Activated naive CD4-positive, alpha-beta T cell treated with anti-CD3 and anti-CD28 coated beads, Interleukin-2, amount 50 U/mL, for 24 hours (primary cell): Measurements from ENCODE around the gene CCDC187.

ENCODE experiments used
- H3K27ac Mint-ChIP-seq: one replicate; pipeline ENCODE4 v1.8.0; 2021; ENCODE audit warnings: mild to moderate bottlenecking, mixed read lengths
- H3K27me3 Mint-ChIP-seq: one replicate; pipeline ENCODE4 v1.8.0; 2021; ENCODE audit warnings: mixed read lengths
- H3K36me3 Mint-ChIP-seq: one replicate; pipeline ENCODE4 v1.8.0; 2021; ENCODE audit warnings: mixed read lengths
- H3K4me1 Mint-ChIP-seq: one replicate; pipeline ENCODE4 v1.8.0; 2021; ENCODE audit warnings: mixed read lengths
- H3K4me3 Mint-ChIP-seq: one replicate; pipeline ENCODE4 v1.8.0; 2021; ENCODE audit warnings: mild to moderate bottlenecking, mixed read lengths
- H3K9me3 Mint-ChIP-seq: one replicate; pipeline ENCODE4 v1.8.0; 2021; ENCODE audit warnings: mixed read lengths

CCDC187 gene

GRCh38 chr9:136312436-136312835 is 8.5 kb upstream of the CCDC187 start:
- Mint-ChIP-seq H3K27ac (no peak overlapping the region), H3K9me3 (no peaks in the 10 kb centered on the region), H3K4me3 (no peak overlapping the region), H3K27me3 (peaks cover 2% of the 10 kb centered on the region), H3K36me3 (no peaks in the 10 kb centered on the region), H3K4me1 (no peaks in the 10 kb centered on the region)

- Mint-ChIP-seq H3K36me3 (no peaks in the 10 kb centered on the region), H3K9me3 (no peaks in the 10 kb centered on the region), H3K4me3 (no peak overlapping the region), H3K4me1 (no peaks in the 10 kb centered on the region), H3K27ac (no peak overlapping the region), H3K27me3 (peaks cover 2% of the 10 kb centered on the region)
Measured at GRCh38 chr9:136312009-136312375, 8.1 kb upstream of the CCDC187 start.

- no peaks in the 10 kb centered on the region for H3K36me3 Mint-ChIP-seq
- H3K9me3 Mint-ChIP-seq: no peaks in the 10 kb centered on the region
- peaks cover 3% of the 10 kb centered on the region for H3K4me1 Mint-ChIP-seq
- H3K27ac Mint-ChIP-seq: no peak overlapping the region
- no peak overlapping the region for H3K4me3 Mint-ChIP-seq
- peaks cover 2% of the 10 kb centered on the region for H3K27me3 Mint-ChIP-seq
Measured at GRCh38 chr9:136311051-136312008, 7.4 kb upstream of the CCDC187 start.

GRCh38 chr9:136310273-136311030 is 6.6 kb upstream of the CCDC187 start:
- Mint-ChIP-seq H3K4me3 (no peak overlapping the region), H3K9me3 (no peaks in the 10 kb centered on the region), H3K27ac (no peak overlapping the region), H3K36me3 (no peaks in the 10 kb centered on the region), H3K4me1 (peaks cover 5% of the 10 kb centered on the region), H3K27me3 (peaks cover 2% of the 10 kb centered on the region)

GRCh38 chr9:136309806-136310220 is 5.9 kb upstream of the CCDC187 start:
- Mint-ChIP-seq H3K27ac (no peak overlapping the region), H3K9me3 (no peaks in the 10 kb centered on the region), H3K27me3 (peaks cover 2% of the 10 kb centered on the region), H3K4me3 (no peak overlapping the region), H3K4me1 (peaks cover 5% of the 10 kb centered on the region), H3K36me3 (no peaks in the 10 kb centered on the region)

- Mint-ChIP-seq H3K36me3 (no peaks in the 10 kb centered on the region), H3K4me1 (peaks cover 5% of the 10 kb centered on the region), H3K27ac (no peak overlapping the region), H3K4me3 (no peak overlapping the region), H3K27me3 (no peaks in the 10 kb centered on the region), H3K9me3 (no peaks in the 10 kb centered on the region)
Measured at GRCh38 chr9:136309101-136309801, 5.4 kb upstream of the CCDC187 start.

- Mint-ChIP-seq H3K27ac (no peak overlapping the region), H3K27me3 (no peaks in the 10 kb centered on the region), H3K4me3 (no peak overlapping the region), H3K4me1 (peaks cover 5% of the 10 kb centered on the region), H3K9me3 (no peaks in the 10 kb centered on the region), H3K36me3 (no peaks in the 10 kb centered on the region)
Measured at GRCh38 chr9:136308702-136309053, 4.8 kb upstream of the CCDC187 start.

GRCh38 chr9:136308006-136308701 is 4.3 kb upstream of the CCDC187 start:
- H3K27ac Mint-ChIP-seq: no peak overlapping the region
- no peaks in the 10 kb centered on the region for H3K36me3 Mint-ChIP-seq
- H3K4me3 Mint-ChIP-seq: no peak overlapping the region
- peaks cover 5% of the 10 kb centered on the region for H3K4me1 Mint-ChIP-seq
- no peaks in the 10 kb centered on the region for H3K9me3 Mint-ChIP-seq
- no peaks in the 10 kb centered on the region for H3K27me3 Mint-ChIP-seq

- H3K4me1 Mint-ChIP-seq: peaks cover 5% of the 10 kb centered on the region
- H3K9me3 Mint-ChIP-seq: no peaks in the 10 kb centered on the region
- no peaks in the 10 kb centered on the region for H3K27me3 Mint-ChIP-seq
- no peaks in the 10 kb centered on the region for H3K36me3 Mint-ChIP-seq
- H3K27ac Mint-ChIP-seq: no peak overlapping the region
- H3K4me3 Mint-ChIP-seq: no peak overlapping the region
Measured at GRCh38 chr9:136307215-136307750, 3.4 kb upstream of the CCDC187 start.

GRCh38 chr9:136306211-136307208 is 2.6 kb upstream of the CCDC187 start:
- Mint-ChIP-seq H3K27me3 (no peaks in the 10 kb centered on the region), H3K4me1 (peaks cover 5% of the 10 kb centered on the region), H3K4me3 (no peak overlapping the region), H3K9me3 (no peaks in the 10 kb centered on the region), H3K27ac (no peak overlapping the region), H3K36me3 (no peaks in the 10 kb centered on the region)

- no peak overlapping the region for H3K4me3 Mint-ChIP-seq
- no peaks in the 10 kb centered on the region for H3K9me3 Mint-ChIP-seq
- peaks cover 5% of the 10 kb centered on the region for H3K4me1 Mint-ChIP-seq
- H3K36me3 Mint-ChIP-seq: no peaks in the 10 kb centered on the region
- H3K27me3 Mint-ChIP-seq: no peaks in the 10 kb centered on the region
- H3K27ac Mint-ChIP-seq: no peak overlapping the region
Measured at GRCh38 chr9:136305804-136306203, 1.9 kb upstream of the CCDC187 start.

- Mint-ChIP-seq H3K9me3 (no peaks in the 10 kb centered on the region), H3K27me3 (no peaks in the 10 kb centered on the region), H3K4me1 (peaks cover 5% of the 10 kb centered on the region), H3K27ac (no peak overlapping the region), H3K36me3 (no peaks in the 10 kb centered on the region), H3K4me3 (no peak overlapping the region)
Measured at GRCh38 chr9:136304981-136305380, 1.1 kb upstream of the CCDC187 start.

GRCh38 chr9:136304456-136304855 is 562 bp upstream of the CCDC187 start:
- Mint-ChIP-seq H3K27me3 (no peaks in the 10 kb centered on the region), H3K27ac (no peak overlapping the region)

More at GRCh38 chr9:136304456-136304855, 562 bp upstream of the CCDC187 start:
- H3K4me1 Mint-ChIP-seq: peaks cover 5% of the 10 kb centered on the region
- no peaks in the 10 kb centered on the region for H3K36me3 Mint-ChIP-seq
- H3K9me3 Mint-ChIP-seq: no peaks in the 10 kb centered on the region
- H3K4me3 Mint-ChIP-seq: no peak overlapping the region
